Thoracic aorta (tissue), 2 donors: ENCODE data around the gene DCAF5. TPM values are rescaled to one million over a fixed set of nuclear protein-coding genes. Genes with fewer than 3 reads are reported as not detected.

Experiments
- ATAC-seq: fragments of 150-250 bp; one replicate; pipeline ENCODE4 v1.8.0; 2017; ENCODE audit warnings: low read depth; ENCODE audit not compliant: insufficient number of reproducible peaks, low FRiP score
- DNase-seq: peaks from one replicate; pipeline ENCODE4 v3.0.0-alpha.2; 2020; ENCODE audit warnings: low spot score
- H3K27ac ChIP-seq, 2 donors: fragments of 200-600 bp; sonication (generic); 1 replicate in 1 of 2; 2 replicates in 1 of 2; pipeline ENCODE4 v1.5.1; 2016; ENCODE audit warnings: mild to moderate bottlenecking in 2 of 2, moderate library complexity in 2 of 2
- H3K27me3 ChIP-seq: fragments of 200-600 bp; sonication (generic); replicated peaks from 2 replicates; pipeline ENCODE4 v1.6.0; 2016; ENCODE audit warnings: mild to moderate bottlenecking; ENCODE audit not compliant: insufficient read depth
- H3K36me3 ChIP-seq: fragments of 200-600 bp; sonication (generic); one replicate; pipeline ENCODE4 v1.5.1; 2016
- H3K4me1 ChIP-seq, 2 donors: fragments of 200-600 bp; sonication (generic); 1 replicate in 1 of 2; 2 replicates in 1 of 2; pipeline versions ENCODE4 v1.5.1 to v1.6.0; 2016; ENCODE audit warnings: low read depth in 2 of 2, mild to moderate bottlenecking in 1 of 2; ENCODE audit not compliant: control insufficient read depth in 1 of 2
- H3K4me3 ChIP-seq: fragments of 200-600 bp; sonication (generic); 2 replicates; pipeline ENCODE4 v1.5.1; 2016; ENCODE audit warnings: mild to moderate bottlenecking
- H3K9me3 ChIP-seq: fragments of 200-600 bp; sonication (generic); 2 replicates; pipeline ENCODE4 v1.5.1; 2016
- total RNA-seq, 2 donors: library from RNA; depleted of rRNA; stranded (reverse); fragments of >200 nt; gene quantifications; one replicate each; pipeline versions ENCODE4 v1.1.0 to v1.2.3, GENCODE V29; 2016
- TF ChIP-seq, protein P1 (sequence below): fragments of 200-600 bp; sonication (generic); IDR thresholded peaks from one replicate; pipeline ENCODE4 v1.5.1; 2019; ENCODE audit warnings: antibody characterized with exemption

The DCAF5 gene
- total RNA-seq, 2 donors from 2014 or later: 37.6 to 42.0 TPM

DNA sequence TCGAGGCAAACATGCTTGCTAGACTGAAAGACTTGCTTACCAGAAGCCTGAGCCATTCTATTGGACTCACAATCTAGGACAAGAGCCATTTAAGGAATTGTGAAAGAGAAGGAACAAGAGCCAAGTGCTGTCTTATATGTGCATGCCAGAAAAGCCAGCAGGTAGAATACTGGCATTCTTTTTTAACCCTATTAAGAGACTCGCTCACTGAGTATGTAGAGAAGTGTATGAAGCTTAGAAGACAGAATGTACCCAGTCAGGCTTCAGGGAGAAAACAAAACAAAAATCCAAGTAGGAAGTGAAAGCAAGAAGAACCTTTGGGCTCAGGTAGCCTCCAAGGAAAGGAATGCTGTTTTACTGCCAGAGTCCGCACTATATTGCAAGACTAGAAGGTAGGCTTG is 65.9 kb downstream of the DCAF5 start:
- no peaks in the 10 kb centered on the region for H3K36me3 ChIP-seq
- DNase-seq (no peak), ATAC-seq (peak; percentile 56)

DNA sequence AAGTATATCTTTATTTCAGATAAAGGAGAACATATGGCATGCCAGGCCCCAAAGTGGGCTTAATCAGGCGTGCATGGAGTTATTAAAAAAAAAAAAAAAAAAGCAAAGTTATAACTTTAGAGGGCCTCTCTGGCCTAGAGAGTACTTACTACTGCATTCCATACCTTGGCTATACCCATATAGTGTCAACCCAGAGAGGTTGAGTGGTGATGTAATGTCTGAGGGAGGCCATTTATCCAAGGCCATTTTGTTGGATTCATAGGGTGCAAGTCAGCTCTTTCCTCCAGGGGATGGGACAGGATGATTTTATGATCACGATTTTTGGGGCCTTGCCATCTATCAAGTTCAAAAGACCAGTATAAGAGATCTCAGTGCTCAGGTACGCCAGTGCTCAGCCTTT is 66.4 kb downstream of the DCAF5 start:
- DNase-seq: no peak
- no peaks in the 10 kb centered on the region for H3K36me3 ChIP-seq
- TF ChIP-seq, protein P1, sequence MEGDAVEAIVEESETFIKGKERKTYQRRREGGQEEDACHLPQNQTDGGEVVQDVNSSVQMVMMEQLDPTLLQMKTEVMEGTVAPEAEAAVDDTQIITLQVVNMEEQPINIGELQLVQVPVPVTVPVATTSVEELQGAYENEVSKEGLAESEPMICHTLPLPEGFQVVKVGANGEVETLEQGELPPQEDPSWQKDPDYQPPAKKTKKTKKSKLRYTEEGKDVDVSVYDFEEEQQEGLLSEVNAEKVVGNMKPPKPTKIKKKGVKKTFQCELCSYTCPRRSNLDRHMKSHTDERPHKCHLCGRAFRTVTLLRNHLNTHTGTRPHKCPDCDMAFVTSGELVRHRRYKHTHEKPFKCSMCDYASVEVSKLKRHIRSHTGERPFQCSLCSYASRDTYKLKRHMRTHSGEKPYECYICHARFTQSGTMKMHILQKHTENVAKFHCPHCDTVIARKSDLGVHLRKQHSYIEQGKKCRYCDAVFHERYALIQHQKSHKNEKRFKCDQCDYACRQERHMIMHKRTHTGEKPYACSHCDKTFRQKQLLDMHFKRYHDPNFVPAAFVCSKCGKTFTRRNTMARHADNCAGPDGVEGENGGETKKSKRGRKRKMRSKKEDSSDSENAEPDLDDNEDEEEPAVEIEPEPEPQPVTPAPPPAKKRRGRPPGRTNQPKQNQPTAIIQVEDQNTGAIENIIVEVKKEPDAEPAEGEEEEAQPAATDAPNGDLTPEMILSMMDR: no peak
- H3K27ac ChIP-seq: peak overlapping the region; percentile 86 to 94
- no peaks in the 10 kb centered on the region for H3K27me3 ChIP-seq
- no peak for ATAC-seq
- peaks cover 19 to 54% of the 10 kb centered on the region in 2 donors for H3K4me1 ChIP-seq
- H3K9me3 ChIP-seq: no peaks in the 10 kb centered on the region
- H3K4me3 ChIP-seq: no peak overlapping the region

More for the DNA sequence above, 65.9 kb downstream of the DCAF5 start:
- H3K4me3 ChIP-seq: no peak overlapping the region
- TF ChIP-seq, protein P1: no peak
- no peaks in the 10 kb centered on the region for H3K27me3 ChIP-seq
- peaks cover 19 to 54% of the 10 kb centered on the region in 2 donors for H3K4me1 ChIP-seq
- H3K27ac ChIP-seq: peak overlapping the region; percentile 86 to 94
- H3K9me3 ChIP-seq: no peaks in the 10 kb centered on the region

DNA sequence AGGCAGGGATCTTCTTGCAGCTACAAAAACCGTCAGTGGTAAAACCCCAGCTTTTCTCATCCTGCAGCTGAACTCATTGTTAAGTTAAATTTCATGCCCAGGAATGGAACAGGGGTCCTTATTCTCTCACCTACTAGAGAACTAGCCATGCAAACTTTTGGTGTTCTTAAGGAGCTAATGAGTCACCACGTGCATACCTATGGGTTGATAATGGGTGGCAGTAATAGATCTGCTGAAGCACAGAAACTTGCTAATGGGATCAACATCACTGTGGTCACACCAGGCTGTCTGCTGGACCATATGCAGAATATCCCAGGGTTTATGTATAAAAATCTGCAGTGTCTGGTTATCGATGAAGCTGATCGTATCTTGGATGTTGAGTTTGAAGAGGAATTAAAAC is 68.9 kb downstream of the DCAF5 start:
- no peak overlapping the region for H3K27ac ChIP-seq
- H3K36me3 ChIP-seq: no peaks in the 10 kb centered on the region
- DNase-seq (no peak), ATAC-seq (no peak)
- H3K4me3 ChIP-seq: no peak overlapping the region
- no peaks in the 10 kb centered on the region for H3K27me3 ChIP-seq
- TF ChIP-seq, protein P1: no peak
- no peaks in the 10 kb centered on the region for H3K9me3 ChIP-seq
- H3K4me1 ChIP-seq: peaks cover 36 to 49% of the 10 kb centered on the region in 2 donors

DNA sequence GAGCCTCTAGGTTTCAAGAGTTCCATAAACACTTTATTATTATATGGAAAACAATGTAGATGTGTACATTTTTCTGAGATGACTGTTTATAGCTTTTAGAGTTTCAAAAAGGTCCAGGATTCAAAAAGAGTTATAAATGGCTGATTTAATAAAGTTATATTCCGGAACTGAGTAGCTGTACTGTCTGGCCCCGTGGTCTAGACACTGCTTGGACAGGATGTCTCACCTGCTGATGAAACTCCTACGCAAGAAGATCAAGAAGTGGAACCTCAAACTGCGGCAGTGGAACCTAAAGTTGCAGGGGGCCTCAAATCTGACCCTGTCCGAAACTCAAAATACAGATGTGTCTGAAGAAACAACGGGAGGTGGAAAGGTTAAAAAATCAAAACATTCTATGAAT is 69.7 kb downstream of the DCAF5 start:
- ATAC-seq (no peak), DNase-seq (no peak)
- Histone ChIP-seq H3K27me3 (no peaks in the 10 kb centered on the region), H3K4me1 (peaks cover 44 to 49% of the 10 kb centered on the region in 2 donors), H3K4me3 (no peak overlapping the region), H3K9me3 (no peaks in the 10 kb centered on the region), H3K27ac (peak overlapping the region; percentile 24 to 82), H3K36me3 (no peaks in the 10 kb centered on the region)
- TF ChIP-seq, protein P1: no peak

- H3K4me1 ChIP-seq: peaks cover 33 to 44% of the 10 kb centered on the region in 2 donors
- H3K4me3 ChIP-seq: no peak overlapping the region
- no peaks in the 10 kb centered on the region for H3K9me3 ChIP-seq
- DNase-seq (no peak), ATAC-seq (no peak)
- TF ChIP-seq, protein P1: no peak
- H3K36me3 ChIP-seq: no peaks in the 10 kb centered on the region
- no peaks in the 10 kb centered on the region for H3K27me3 ChIP-seq
- H3K27ac ChIP-seq: peak overlapping the region in 1 of 2 donors; percentile 82
These were observed 71.6 kb downstream of the DCAF5 start for GRCh38 chr14:69081271-69081670.
